Body of pancreas (tissue), 4 donors: ENCODE results near the gene SNX1.

ENCODE experiments used
- POLR2A ChIP-seq, 3 donors: fragments of 450-650 bp; IDR thresholded peaks; one replicate each; pipeline ENCODE4 v1.6.1; 2016; ENCODE audit warnings: antibody characterized with exemption in 3 of 3, mild to moderate bottlenecking in 2 of 3
- TF ChIP-seq, protein P1 (sequence below), 7 experiments: fragments of 450-650 bp in 4 of 7; fragments of 200-600 bp in 3 of 7; sonication (generic) in 3 of 7; IDR thresholded peaks; one replicate each; pipeline ENCODE4 v1.5.1; 2016 to 2019; ENCODE audit warnings: antibody characterized with exemption in 7 of 7

DNA sequence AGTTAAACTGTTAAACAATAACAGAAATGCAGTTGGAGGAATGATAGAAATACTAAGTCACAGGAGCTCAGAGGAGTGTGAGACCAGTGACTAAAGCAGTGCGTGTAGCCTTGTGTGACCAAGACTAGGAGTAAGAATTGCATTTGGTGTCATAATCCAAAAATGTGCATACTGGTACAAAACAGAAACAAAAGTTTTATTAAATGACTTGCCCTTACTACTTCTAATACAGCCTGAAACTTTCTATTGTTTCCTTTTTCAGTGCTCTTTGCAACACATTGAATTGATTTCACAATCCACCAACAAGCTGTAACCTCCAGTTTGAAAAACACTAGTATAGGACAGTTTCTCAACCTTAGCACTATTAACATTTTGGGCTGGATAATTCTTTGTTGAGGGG is 17.1 kb downstream of the SNX1 start:
- TF ChIP-seq, protein P1, sequence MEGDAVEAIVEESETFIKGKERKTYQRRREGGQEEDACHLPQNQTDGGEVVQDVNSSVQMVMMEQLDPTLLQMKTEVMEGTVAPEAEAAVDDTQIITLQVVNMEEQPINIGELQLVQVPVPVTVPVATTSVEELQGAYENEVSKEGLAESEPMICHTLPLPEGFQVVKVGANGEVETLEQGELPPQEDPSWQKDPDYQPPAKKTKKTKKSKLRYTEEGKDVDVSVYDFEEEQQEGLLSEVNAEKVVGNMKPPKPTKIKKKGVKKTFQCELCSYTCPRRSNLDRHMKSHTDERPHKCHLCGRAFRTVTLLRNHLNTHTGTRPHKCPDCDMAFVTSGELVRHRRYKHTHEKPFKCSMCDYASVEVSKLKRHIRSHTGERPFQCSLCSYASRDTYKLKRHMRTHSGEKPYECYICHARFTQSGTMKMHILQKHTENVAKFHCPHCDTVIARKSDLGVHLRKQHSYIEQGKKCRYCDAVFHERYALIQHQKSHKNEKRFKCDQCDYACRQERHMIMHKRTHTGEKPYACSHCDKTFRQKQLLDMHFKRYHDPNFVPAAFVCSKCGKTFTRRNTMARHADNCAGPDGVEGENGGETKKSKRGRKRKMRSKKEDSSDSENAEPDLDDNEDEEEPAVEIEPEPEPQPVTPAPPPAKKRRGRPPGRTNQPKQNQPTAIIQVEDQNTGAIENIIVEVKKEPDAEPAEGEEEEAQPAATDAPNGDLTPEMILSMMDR (IDR thresholded peaks at IDR 0.05) = no peak
- no peak for TF ChIP-seq POLR2A (IDR thresholded peaks at IDR 0.05)
